NCI-H2227 (cell line): Measurements from ENCODE around the gene PDZRN3.

Experiments
- DNase-seq: peaks from one replicate; lab custom pipeline; 2025; ENCODE audit not compliant: unreplicated experiment; lab: John Stamatoyannopoulos, UW

PDZRN3 gene

DNA sequence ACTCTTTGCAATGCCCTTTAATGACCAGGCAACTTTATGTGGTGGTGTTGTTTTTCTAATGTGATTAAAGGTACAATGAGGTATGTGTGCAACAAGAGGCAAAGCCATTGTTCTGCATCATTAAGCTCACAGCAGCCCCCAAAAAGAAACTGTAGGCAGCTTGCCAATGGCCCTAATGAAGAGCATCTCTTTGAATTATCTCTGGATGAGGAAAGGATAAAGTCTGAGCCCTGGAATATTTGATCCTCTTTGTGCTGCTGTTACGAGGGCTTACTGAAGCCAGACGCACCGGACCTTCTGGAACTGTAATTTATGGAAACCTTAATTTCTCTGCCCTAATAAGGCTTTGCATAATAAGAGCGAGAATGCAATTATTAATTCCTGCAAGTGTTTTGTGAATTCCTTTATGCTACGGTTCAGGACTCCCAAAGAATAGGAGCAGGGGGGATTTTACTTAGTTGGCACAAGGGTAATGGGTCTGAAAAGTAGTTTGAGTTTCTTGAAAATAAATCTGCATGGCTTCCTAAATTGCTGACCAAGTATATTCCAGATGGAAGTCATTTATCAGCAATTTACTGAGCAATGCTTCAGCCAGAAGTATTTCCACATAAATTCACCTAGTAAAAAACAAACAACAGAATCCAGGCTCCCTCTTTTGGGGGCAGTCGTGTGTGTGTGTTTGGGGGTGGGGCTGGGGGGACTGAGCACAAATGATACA lies 193.4 kb downstream of the PDZRN3 start:
- DNase-seq, result no peak

- DNase-seq, result no peak
These were observed 197.6 kb downstream of the PDZRN3 start for GRCh38 chr3:73427048-73427706.

DNA sequence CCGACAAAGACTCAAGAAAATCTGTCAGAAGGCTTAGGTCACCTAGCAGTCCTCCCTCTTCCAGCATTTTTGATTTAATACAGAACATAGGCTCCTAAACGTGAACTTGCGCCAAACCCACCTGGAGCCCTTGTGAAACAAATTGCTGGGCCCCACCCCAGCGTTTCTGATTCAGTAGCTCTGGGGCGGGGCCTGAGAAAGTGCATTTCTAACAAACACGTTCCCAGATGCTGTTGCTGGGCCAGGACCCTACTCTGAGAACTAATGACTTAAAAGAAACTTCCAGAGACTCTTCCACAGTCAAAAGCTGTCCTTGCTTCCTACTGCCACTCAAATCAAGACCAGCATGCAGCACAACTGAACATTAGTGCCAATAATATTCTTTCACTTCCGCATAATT lies 198.1 kb downstream of the PDZRN3 start:
- DNase-seq, result no peak

- DNase-seq, result no peak
These were observed 201.6 kb downstream of the PDZRN3 start for GRCh38 chr3:73423116-73423515.

DNA sequence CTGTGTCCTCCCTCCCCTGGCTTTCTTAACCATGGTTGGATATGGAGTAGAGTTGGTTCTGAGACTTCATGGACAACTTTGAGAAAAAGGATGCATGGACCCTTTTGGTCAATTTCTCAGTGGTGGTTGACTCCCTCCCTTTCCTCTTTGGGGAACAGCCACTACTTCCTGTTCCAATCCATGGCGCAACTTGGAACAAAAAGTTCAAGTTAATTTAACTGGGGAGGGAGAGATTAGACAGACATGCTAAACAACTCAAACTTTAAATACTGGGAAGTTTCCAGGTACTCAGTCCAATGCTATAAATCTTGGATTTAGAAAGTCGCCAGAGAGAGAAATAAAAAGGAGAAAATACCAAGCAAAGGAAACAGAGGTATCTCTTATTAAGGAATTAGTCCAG lies 202.2 kb downstream of the PDZRN3 start:
- DNase-seq, result no peak

- no peak for DNase-seq
These were observed 204.8 kb downstream of the PDZRN3 start for GRCh38 chr3:73419942-73420341.

- no peak for DNase-seq
These were observed 205.4 kb downstream of the PDZRN3 start for GRCh38 chr3:73419179-73419803.

- DNase-seq, result no peak
These were observed 206.1 kb downstream of the PDZRN3 start for GRCh38 chr3:73418681-73419080.

DNA sequence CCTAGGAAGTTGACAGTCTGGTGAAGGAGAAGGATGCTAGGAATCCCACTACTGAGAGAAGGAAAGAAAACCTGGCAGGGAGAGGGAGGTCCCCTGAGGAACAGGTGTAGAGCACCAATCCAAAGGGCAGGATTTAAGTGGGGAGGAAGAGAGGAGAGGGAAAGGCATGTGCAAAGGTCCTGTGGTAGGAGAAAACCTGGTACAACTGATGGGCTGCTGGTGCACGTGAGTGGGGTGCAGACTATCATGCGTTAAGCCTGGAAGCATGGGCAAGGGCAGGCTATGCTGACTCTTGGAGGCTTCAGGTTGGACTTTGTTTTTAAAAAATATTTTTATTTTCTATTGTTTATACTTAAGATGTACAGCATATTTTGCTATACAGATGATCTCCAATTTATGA lies 209.6 kb downstream of the PDZRN3 start:
- DNase-seq, result no peak

DNA sequence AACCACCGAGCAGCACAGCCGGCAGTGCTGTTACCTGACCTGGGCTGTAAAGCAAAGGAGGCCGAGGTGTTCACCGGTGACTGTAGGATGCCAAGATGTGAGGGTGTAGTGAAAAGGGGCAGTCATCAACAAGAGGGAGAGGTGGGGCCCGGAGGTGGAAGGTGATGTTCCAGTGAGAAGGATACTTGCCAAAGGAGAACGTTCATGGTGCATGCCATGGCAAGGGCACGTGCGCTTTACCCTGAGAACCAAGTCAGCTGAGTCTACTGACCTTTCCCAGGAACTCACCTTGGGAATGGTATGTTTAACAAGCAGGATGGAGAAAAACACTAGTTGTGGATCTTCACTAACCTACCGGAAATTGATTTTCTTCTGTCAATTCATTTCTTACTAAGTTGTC lies 211.1 kb downstream of the PDZRN3 start:
- DNase-seq, result no peak

GRCh38 chr3:73411993-73412392 lies 212.7 kb downstream of the PDZRN3 start:
- no peak for DNase-seq

GRCh38 chr3:73411545-73411944 lies 213.2 kb downstream of the PDZRN3 start:
- no peak for DNase-seq

DNA sequence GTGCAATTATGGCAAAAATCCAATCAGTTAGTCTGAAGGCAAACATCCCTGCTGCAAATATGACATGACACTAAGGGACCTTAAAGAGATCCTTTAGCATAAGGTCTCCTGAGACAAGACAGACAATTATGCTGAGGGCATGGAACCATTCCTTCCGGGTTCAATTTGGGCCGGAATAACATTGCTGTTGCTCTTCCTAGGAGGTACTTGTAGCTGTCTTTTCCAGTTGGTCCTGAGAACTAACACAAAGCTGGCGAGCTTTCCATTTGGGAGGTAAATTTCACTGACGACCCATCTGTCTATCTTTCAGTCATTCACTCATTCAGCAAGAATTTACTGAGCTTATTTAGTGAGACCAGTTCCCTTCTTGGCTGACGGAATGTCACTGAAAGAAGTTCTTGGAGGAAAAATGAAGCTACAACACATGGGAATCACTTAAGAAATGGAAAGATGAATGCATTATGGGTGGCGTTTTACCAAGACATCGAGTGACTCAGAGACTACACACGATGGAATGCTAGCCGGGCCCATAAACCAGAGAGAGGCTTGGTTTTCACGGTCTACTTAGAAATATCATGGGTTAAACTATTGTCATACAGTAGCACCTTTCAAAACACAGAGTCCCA lies 215.5 kb downstream of the PDZRN3 start:
- no peak for DNase-seq

GRCh38 chr3:73408634-73409033 lies 216.1 kb downstream of the PDZRN3 start:
- no peak for DNase-seq

DNA sequence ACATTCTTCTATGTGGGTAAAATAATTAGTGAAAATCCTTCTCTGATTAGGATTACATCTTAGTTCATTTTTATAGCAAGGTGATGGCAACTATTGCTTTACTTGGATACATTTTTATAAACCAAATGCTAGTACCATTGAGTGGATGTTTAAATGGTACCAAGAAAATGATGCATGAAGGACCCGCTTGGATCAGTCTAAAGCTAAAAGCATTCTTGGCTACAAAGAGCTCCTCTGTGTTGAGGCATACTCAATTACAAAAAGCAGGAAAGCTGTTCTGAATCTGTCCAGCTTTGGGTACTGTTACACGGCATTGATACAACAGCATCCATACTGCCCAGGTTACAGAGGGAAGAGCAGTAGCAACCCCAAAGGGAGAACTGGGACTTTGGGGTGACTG lies 217.2 kb downstream of the PDZRN3 start:
- no peak for DNase-seq

DNA sequence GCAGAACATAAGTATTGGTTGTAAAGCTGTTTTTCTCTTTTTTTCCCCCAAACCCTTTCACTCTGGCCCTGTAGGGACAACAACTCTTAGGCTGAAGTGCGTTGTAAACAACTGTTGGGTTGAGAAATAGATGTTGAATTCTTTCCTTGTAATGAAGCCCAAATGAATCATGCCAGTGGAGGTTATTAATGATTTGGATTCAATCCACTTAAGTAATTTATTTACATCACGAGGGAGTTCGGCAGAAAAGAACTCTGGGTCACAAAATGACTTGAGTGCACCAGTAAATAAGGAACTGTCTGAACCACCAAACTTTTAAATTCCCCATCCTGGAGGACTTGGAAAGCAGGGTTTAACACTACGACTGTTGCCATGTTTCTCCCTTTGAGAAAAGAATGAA lies 218.9 kb downstream of the PDZRN3 start:
- DNase-seq, result no peak

DNA sequence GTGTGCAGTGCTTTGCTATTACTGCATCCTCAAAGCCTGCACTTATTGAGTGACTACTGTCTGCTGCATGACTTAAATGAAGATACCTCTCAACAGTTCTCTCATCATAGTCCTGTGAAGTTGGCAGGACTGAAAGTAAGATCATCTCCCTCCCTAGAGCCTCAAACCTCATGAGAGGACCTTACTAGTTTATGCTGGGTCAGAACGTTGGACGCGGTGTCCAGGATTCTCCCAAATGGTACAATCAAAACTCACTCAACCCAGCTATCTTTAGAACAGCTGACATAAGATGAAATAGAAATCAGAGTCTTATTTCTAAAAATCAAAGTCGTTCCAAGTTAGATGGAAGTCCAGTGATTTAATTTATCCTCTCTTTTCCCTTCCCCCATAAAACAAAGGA lies 219.7 kb downstream of the PDZRN3 start:
- DNase-seq, result no peak

GRCh38 chr3:73404435-73404834 lies 220.3 kb downstream of the PDZRN3 start:
- no peak for DNase-seq

DNA sequence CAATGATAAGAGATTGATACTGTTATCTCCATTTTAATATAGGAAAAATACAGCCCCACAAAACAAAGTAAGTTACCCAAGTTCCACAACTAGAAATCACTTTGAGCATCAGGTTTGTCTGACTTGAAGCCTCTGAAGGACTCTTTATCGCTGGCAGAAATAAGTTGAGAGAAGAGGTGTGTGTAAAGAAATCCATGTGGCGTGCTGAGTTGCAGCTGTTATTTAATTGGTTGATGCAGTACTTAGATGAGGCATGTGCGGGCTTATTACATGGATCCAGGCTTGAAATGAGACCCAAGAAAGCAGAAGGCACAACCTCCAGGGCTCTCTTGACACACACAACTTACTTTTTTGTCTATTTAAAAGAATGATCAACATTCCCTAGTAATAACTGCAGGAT lies 221.3 kb downstream of the PDZRN3 start:
- no peak for DNase-seq

DNA sequence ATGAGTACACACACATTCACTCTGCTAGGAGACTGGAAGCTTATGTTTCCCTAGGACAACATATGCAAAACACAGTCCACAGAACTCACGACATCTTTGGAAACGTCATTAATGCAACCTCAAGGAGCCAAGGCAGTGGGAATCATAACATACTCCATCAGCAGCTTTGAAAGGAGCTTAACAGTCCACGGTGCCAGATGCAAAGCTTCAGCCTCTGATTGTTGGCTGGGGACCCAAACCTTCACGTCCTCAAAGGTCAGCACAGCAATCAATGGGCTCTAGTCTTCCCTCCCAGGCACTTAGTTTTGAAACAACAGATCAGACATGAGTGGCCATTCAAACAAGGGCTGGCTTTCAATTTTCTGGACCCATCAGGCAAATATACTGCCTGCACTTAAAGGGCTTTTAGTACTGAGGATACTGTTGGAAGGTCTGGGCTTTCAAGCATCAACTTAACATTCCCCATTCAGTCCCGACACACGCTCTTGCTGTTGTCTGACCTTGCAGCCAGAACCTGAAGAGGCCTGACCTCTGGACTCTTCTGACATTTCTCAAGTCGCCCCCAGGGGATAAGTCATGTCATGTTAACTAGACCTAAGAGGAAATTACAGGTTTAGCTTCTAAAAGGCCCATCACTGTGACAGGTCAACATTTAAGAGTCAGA lies 223.0 kb downstream of the PDZRN3 start:
- no peak for DNase-seq

DNA sequence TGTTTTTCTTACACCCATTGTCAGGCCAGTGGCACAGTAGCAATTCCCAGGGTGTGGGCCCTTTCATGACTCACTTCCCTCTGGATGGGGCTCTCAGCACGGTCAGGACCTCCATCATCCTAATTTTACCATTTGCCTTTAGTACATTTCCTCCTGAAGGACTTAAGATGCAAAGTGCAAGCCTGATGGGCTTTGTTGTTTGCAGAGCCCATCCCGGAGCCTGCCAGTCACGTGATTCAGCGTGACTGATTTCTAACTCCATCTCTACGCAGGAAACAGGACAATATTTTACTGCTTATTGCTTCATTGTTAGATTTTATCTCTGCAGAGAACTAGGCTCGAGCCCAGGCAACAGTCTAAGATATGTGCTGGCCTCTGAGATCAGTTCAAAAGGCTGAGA lies 223.7 kb downstream of the PDZRN3 start:
- no peak for DNase-seq
